GM21576 (cell line): ENCODE measurements around the gene IBA57.
"Not testable (repeated sequence)": the region's sequence is repeated elsewhere in the genome, so short reads cannot be mapped to it uniquely, and the experiment has no call there.

ENCODE experiments used
- ATAC-seq: cut with Tn5 transposase; IDR thresholded peaks from one replicate; pipeline ENCODE4 v1.9.1; 2021; ENCODE audit warnings: mild to moderate bottlenecking, moderate library complexity; ENCODE audit not compliant: unreplicated experiment

Gene IBA57

GRCh38 chr1:228184152-228184551 is 18.5 kb downstream of the IBA57 start:
- no peak for ATAC-seq

DNA sequence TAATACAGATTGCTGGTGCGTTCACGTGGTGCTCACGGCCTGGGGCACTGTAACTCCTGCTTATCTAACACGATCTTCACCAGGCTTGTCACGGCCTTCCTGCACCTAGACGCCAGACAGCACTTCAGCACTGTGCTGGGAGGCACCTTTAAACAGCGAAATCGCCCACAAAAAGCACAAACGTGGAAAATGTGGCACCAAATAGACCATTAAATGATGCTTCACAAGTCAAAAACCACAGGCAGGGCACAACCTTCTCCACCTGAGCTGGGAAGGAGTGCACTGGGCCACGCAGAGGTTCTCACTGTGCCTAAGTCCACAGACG is 20.0 kb downstream of the IBA57 start:
- no peak for ATAC-seq

DNA sequence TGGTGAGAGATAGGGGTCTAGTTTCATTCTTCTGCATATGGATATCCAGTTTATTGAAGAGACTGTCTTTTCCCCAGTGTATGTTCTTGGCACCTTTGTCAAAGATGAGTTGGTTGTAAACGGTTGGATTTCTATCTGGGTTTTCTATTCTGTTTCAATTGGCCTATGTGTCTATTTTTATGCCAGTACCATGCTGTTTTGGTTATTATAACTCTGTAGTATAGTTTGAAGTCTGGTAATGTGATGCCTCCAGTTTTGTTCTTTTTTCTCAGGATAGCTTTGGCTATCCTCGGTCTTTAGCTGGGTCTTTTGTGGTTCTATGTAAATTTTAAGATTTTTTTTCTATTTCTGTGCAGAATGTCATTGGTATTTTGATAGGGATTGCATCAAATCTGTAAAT is 22.6 kb downstream of the IBA57 start:
- not testable (repeated sequence) for ATAC-seq

DNA sequence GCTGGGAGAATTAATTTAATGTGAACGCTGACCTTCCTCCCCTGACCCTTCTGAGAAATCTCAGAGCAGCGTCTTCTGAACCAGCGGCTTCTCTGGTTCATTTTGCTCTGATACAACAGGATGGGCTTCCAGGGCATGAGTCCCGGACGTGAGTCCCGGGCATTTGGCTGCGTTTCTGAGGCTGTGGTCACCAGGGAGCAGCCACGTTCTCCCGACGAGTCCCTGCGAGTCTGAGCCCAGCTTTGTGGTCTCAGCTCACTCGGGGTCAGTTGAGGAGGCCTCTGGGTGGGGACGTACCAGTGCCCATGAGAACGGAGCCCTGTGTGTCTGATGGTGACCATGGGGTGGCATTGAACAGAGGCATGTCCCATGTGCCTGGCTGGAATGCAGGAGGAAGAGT is 24.6 kb downstream of the IBA57 start:
- no peak for ATAC-seq

- ATAC-seq: no peak
These were observed 25.2 kb downstream of the IBA57 start for GRCh38 chr1:228190778-228191177.

GRCh38 chr1:228194436-228194835 is 28.8 kb downstream of the IBA57 start:
- ATAC-seq: no peak

- ATAC-seq: no peak
These were observed 29.6 kb downstream of the IBA57 start for GRCh38 chr1:228194921-228195812.

DNA sequence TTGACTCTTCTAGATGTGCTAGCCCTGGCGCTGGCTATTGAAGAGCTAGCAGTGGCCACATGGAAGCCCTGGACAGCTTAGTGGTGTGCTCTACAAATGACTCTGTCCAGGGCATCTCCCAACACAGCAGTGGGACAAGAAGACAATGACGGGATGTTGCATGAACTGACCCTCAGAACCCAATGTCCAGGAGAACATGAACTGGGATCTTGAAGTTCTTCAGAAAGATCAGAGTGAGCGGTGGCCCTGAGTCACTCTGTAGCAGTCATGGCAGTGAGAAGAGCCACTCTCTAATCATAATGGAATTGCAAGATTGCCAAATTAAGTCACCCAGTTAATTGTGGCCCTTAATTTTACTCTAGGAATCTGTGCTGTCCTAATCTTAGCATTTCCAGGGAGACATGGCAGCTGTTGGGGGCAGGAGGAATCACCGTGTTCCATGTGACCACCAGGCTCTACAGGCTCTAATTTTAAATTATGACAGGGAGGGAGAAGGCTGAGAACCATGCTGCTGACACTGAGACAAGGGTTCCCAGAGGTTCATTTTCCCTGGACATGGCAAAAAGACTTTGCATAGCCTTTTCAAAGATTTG is 32.0 kb downstream of the IBA57 start:
- ATAC-seq: no peak

- no peak for ATAC-seq
These were observed 33.5 kb downstream of the IBA57 start for GRCh38 chr1:228198977-228199590.

DNA sequence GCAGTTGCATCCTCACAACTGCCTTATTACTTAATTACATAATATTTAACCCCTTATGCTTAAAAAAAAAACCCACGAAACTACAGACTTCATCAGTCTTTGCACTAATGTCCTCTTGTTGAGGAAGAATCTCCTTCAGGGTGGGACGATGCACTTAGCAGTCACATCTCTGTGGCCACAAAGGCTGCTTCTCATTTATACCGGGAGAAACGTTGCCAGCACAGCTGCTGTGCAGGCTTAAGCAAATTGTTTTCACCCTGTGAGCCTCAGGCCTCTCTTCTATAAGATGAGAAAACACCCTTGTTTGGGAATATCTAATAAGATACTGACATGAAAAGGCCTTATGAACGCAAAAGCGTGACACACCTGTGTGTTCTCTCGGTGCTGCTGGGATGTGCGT is 39.4 kb downstream of the IBA57 start:
- no peak for ATAC-seq

GRCh38 chr1:228205526-228206436 is 40.2 kb downstream of the IBA57 start:
- ATAC-seq: no peak

DNA sequence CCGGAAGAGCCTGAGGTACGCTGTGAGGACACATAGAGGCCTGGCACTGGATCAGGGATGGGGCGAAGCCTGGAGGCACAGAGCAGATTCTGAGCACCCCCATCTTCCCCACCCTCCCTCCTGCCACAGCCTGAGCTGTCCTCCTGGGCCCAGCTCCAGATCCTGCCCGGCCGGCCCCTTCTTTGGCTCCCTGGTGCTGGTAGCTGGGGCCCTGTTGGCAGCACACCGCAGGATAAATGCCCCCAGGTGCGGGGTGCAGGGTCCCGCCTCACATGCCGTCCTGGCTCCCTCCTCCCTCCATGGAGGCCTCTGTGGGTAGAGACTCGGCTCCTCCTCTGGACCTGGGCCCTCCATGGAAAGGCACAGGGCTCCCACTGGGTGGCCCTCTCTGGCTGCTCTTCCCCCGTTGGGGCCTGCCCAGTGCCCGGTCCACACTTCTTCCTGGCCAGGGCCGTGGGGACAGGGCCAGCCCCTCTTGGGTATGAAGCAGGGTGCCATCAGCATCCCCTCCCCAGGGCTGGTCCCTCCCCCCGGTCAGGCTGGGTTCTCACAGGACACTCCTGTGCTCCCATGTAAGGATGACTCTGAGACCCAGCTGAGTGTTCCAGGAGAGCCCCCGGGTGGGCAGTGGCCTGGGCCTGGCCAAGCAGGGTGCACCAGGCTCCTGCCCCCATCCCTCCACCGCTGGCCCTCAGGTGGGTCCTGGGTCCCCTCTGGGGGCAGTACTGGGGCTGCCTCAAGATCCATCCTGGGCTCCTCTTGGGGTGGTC is 41.2 kb downstream of the IBA57 start:
- ATAC-seq: no peak

- no peak for ATAC-seq
These were observed 41.8 kb downstream of the IBA57 start for GRCh38 chr1:228207381-228207810.

GRCh38 chr1:228207851-228208821 is 42.5 kb downstream of the IBA57 start, which contains the start of gene OBSCN:
OBSCN (plus strand) TSS chr1:228208044; CDS start chr1:228211784, 3,740 bp downstream.
- ATAC-seq: no peak

- ATAC-seq: no peak
These were observed 43.4 kb downstream of the IBA57 start for GRCh38 chr1:228208831-228209551.

- no peak for ATAC-seq
These were observed 44.1 kb downstream of the IBA57 start for GRCh38 chr1:228209657-228210056.

DNA sequence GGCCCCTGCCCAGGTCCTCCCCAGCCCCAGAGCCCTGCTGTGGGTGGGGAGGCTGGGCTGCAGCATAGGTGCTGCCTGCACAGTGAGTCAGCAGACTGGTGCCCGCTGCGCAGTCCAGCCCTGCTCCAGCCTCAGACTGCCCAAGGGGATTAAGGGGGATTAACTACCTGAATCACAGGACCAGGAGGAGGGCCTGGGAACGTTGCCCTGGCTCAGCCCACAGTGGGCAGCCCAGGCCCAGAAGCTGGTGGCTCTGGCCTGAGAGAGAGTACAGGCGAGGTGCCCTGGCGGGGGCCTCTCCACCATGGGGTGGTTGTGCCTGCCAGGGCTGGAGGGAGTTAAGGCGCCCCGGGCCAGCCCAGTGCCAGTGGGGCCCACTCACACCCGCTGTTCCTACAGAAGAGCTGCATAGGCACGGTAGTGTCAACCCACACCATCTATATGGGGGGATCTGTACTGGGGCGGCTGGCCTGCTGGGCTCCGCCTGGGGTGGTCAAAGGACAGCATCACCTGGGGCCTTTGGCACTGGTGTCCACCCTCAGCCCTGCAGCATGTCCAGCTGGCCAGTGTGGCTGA is 44.6 kb downstream of the IBA57 start:
- ATAC-seq: no peak
